ENCODE measurements around the gene ZNF740. TPM values are rescaled to one million over a fixed set of nuclear protein-coding genes. Genes with fewer than 3 reads are reported as not detected.
"Not testable (repeated sequence)": the region's sequence is repeated elsewhere in the genome, so short reads cannot be mapped to it uniquely, and the experiment has no call there.

Gene ZNF740
- polyA plus RNA-seq, 1 donor, result 23.7 TPM

DNA sequence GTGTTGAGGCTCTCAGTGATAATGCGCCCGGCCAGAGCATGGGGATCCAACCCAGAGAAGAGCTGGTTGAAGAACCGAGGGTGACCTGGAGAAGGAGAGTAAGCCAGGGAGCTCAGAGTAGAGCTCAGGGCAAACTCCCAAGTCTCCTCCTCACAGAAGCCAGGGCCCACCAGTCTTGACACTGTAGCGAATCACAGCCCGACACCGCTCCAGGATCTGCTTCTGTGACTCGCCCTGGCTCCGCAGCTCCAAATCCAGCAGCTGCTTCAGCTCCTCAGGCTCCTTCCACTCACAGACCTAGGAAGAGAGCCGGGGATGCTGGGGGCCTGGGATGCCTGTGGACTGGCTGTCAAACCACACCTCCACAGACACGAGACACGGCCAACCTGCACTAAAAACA, 8.2 kb upstream of the ZNF740 start:
- Histone ChIP-seq H3K4me1 (ENCODE audit: control insufficient read depth, insufficient read depth, low read length) (peaks cover 11% of the 10 kb centered on the region), H3K4me3 (ENCODE audit: low read length) (no peak overlapping the region), H3K27ac (ENCODE audit: low read length) (no peak overlapping the region), H3K36me3 (ENCODE audit: control insufficient read depth, insufficient read depth, low read length) (peaks cover 27% of the 10 kb centered on the region), H3K27me3 (ENCODE audit: control insufficient read depth, insufficient read depth, low read length) (no peaks in the 10 kb centered on the region), H3K9me3 (ENCODE audit: control insufficient read depth, low read depth, low read length) (no peaks in the 10 kb centered on the region)
- DNase-seq, result no peak
- no CpG with 5 or more reads among the region's 11 CpGs for WGBS (ENCODE audit: insufficient coverage, low lambda C conversion rate)

DNA sequence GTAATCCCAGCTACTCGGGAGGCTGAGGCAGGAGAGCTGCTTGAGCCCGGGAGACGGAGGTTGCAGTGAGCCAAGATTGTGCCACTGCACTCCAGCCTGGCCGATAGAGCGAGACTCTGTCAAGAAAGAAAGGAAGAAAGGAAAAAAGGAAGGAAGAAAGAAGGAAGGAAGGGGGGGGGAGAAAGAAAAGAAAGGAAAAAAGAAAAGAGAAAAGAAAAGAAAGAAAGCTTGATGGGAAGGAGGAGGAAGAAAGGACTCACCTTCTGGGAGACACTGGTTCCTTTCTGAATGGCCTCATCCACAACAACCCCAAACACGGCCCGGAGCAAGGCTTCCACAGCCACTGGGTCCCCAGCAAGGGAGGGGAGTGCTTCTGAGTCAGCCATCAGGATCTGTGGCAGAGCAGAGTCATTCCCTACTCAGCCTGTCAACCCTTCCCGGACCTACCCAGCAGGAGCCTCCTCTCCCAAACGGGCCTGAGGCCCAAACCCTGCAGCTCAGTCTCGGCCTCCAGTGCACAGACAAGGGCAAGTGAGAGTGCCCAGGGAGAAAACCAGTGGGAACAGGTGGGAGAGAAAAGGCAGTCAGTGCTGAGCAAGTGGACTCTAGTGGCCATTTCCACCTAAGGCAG, 7.3 kb upstream of the ZNF740 start:
- no peak for DNase-seq
- H3K36me3 ChIP-seq (ENCODE audit: control insufficient read depth, insufficient read depth, low read length), result peaks cover 27% of the 10 kb centered on the region
- no peaks in the 10 kb centered on the region for H3K27me3 ChIP-seq (ENCODE audit: control insufficient read depth, insufficient read depth, low read length)
- H3K4me3 ChIP-seq (ENCODE audit: low read length), result no peak overlapping the region
- H3K9me3 ChIP-seq (ENCODE audit: control insufficient read depth, low read depth, low read length), result no peaks in the 10 kb centered on the region
- no peak overlapping the region for H3K27ac ChIP-seq (ENCODE audit: low read length)
- 100% methylated on average over 4 of the region's 10 CpGs for WGBS (ENCODE audit: insufficient coverage, low lambda C conversion rate)
- peaks cover 11% of the 10 kb centered on the region for H3K4me1 ChIP-seq (ENCODE audit: control insufficient read depth, insufficient read depth, low read length)

- no peak overlapping the region for H3K4me3 ChIP-seq (ENCODE audit: low read length)
- no peaks in the 10 kb centered on the region for H3K27me3 ChIP-seq (ENCODE audit: control insufficient read depth, insufficient read depth, low read length)
- peak overlapping the region; percentile 41 for H3K27ac ChIP-seq (ENCODE audit: low read length)
- no peaks in the 10 kb centered on the region for H3K9me3 ChIP-seq (ENCODE audit: control insufficient read depth, low read depth, low read length)
- H3K4me1 ChIP-seq (ENCODE audit: control insufficient read depth, insufficient read depth, low read length), result peaks cover 15% of the 10 kb centered on the region
- DNase-seq, result peak in 1 of 2 donors; percentile 63
- WGBS (ENCODE audit: insufficient coverage, low lambda C conversion rate), result 60% methylated on average over 1 of the region's 4 CpGs
- peaks cover 21% of the 10 kb centered on the region for H3K36me3 ChIP-seq (ENCODE audit: control insufficient read depth, insufficient read depth, low read length)
These were observed 5.5 kb upstream of the ZNF740 start for GRCh38 chr12:53174881-53175491.

GRCh38 chr12:53176750-53177149, 3.8 kb upstream of the ZNF740 start:
- no peak overlapping the region for H3K4me3 ChIP-seq (ENCODE audit: low read length)
- H3K4me1 ChIP-seq (ENCODE audit: control insufficient read depth, insufficient read depth, low read length), result peaks cover 22% of the 10 kb centered on the region
- WGBS (ENCODE audit: insufficient coverage, low lambda C conversion rate), result no CpG with 5 or more reads among the region's 3 CpGs
- no peaks in the 10 kb centered on the region for H3K9me3 ChIP-seq (ENCODE audit: control insufficient read depth, low read depth, low read length)
- no peak overlapping the region for H3K27ac ChIP-seq (ENCODE audit: low read length)
- H3K36me3 ChIP-seq (ENCODE audit: control insufficient read depth, insufficient read depth, low read length), result peaks cover 8% of the 10 kb centered on the region
- no peak for DNase-seq
- no peaks in the 10 kb centered on the region for H3K27me3 ChIP-seq (ENCODE audit: control insufficient read depth, insufficient read depth, low read length)

DNA sequence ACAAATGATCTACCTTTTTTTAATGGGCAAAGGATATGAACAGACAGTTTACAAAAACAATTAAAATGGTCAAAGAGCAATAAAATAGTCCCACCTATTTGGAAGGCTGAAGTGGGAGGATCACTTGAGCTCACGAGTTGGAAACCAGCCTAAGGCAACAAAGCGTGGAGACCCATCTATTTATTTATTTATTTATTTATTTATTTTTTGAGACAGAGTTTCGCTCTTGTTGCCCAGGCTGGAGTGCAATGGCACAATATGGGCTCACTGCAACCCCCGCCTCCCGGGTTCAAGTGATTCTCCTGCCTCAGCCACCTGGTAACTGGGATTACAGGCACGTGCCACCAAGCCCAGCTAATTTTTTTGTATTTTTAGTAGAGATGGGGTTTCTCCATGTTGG, 3.1 kb upstream of the ZNF740 start:
- H3K4me3 ChIP-seq (ENCODE audit: low read length); H3K9me3 ChIP-seq (ENCODE audit: control insufficient read depth, low read depth, low read length); DNase-seq; H3K27me3 ChIP-seq (ENCODE audit: control insufficient read depth, insufficient read depth, low read length); H3K27ac ChIP-seq (ENCODE audit: low read length): not testable (repeated sequence)
- no CpG with 5 or more reads among the region's 6 CpGs for WGBS (ENCODE audit: insufficient coverage, low lambda C conversion rate)
- Histone ChIP-seq H3K4me1 (ENCODE audit: control insufficient read depth, insufficient read depth, low read length) (peaks cover 29% of the 10 kb centered on the region), H3K36me3 (ENCODE audit: control insufficient read depth, insufficient read depth, low read length) (peaks cover 10% of the 10 kb centered on the region)

DNA sequence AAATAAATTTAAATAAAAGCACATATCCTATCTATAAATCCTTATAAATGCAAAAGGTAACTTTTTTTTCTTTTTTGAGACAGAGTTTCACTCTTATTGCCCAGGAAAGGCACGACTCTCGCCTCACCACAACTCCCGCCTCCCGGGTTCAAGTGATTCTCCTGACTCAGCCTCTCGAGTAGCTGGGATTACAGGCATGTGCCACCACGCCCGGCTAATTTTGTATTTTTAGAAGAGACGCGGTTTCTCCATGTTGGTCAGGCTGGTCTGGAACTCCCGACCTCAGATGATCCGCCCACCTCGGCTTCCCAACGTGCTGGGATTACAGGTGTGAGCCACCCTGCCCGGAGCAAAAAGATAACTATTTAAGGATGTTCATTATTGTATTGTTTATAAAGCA, 1.7 kb upstream of the ZNF740 start:
- H3K36me3 ChIP-seq (ENCODE audit: control insufficient read depth, insufficient read depth, low read length); H3K27ac ChIP-seq (ENCODE audit: low read length); H3K4me3 ChIP-seq (ENCODE audit: low read length); H3K9me3 ChIP-seq (ENCODE audit: control insufficient read depth, low read depth, low read length); H3K27me3 ChIP-seq (ENCODE audit: control insufficient read depth, insufficient read depth, low read length); DNase-seq: not testable (repeated sequence)
- WGBS (ENCODE audit: insufficient coverage, low lambda C conversion rate), result 100% methylated on average over 4 of the region's 14 CpGs
- H3K4me1 ChIP-seq (ENCODE audit: control insufficient read depth, insufficient read depth, low read length), result peaks cover 40% of the 10 kb centered on the region

GRCh38 chr12:53179687-53180219, 769 bp upstream of the ZNF740 start:
- Histone ChIP-seq H3K4me1 (ENCODE audit: control insufficient read depth, insufficient read depth, low read length) (peaks cover 41% of the 10 kb centered on the region), H3K27me3 (ENCODE audit: control insufficient read depth, insufficient read depth, low read length) (no peaks in the 10 kb centered on the region), H3K27ac (ENCODE audit: low read length) (peak overlapping the region; percentile 88), H3K9me3 (ENCODE audit: control insufficient read depth, low read depth, low read length) (no peaks in the 10 kb centered on the region), H3K36me3 (ENCODE audit: control insufficient read depth, insufficient read depth, low read length) (peaks cover 17% of the 10 kb centered on the region), H3K4me3 (ENCODE audit: low read length) (peak overlapping the region; percentile 82)
- no peak for DNase-seq
- 10% methylated on average over 2 of the region's 12 CpGs for WGBS (ENCODE audit: insufficient coverage, low lambda C conversion rate)

DNA sequence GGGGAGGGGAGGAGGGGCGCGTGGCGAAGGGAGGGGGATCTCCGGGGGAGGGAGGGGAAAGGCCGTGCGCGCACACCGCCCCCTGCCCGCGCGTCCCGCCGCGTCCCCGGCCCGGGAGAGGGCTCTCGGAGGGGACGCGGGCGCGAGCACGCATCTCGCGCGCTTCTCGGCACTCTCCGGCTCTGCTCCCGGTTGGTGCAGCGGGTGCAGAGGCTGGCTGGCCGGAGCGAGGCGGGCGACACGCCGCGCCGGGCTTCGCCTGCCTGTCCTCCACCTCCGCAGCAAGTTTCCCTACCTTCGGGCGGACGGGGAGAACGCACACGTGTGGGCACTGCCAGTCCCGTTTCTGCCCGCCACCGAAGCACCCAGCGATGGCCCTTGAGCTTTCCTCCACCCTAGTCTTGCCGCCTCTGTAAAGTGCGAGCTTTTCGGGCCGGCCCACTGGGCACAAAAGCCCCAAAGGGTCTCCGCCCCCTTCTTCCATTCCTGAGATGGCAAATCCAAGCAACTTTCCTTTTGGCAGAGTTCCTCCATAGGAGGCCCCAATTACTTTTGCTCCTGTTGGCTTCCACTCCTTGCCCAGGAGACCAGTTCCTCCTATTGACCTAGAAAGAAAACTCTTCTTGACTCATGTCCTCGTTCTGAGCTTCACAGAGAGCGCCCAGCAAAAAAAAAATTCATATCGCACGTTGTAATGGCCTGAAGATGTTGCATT, 566 bp downstream of the ZNF740 start:
- Histone ChIP-seq H3K4me1 (ENCODE audit: control insufficient read depth, insufficient read depth, low read length) (peaks cover 35% of the 10 kb centered on the region), H3K27ac (ENCODE audit: low read length) (peak overlapping the region; percentile 88), H3K4me3 (ENCODE audit: low read length) (peak overlapping the region; percentile 82), H3K9me3 (ENCODE audit: control insufficient read depth, low read depth, low read length) (no peaks in the 10 kb centered on the region), H3K36me3 (ENCODE audit: control insufficient read depth, insufficient read depth, low read length) (peaks cover 31% of the 10 kb centered on the region), H3K27me3 (ENCODE audit: control insufficient read depth, insufficient read depth, low read length) (no peaks in the 10 kb centered on the region)
- peak in 1 of 2 donors; percentile 66 for DNase-seq
- WGBS (ENCODE audit: insufficient coverage, low lambda C conversion rate), result 0% methylated on average over 1 of the region's 57 CpGs

DNA sequence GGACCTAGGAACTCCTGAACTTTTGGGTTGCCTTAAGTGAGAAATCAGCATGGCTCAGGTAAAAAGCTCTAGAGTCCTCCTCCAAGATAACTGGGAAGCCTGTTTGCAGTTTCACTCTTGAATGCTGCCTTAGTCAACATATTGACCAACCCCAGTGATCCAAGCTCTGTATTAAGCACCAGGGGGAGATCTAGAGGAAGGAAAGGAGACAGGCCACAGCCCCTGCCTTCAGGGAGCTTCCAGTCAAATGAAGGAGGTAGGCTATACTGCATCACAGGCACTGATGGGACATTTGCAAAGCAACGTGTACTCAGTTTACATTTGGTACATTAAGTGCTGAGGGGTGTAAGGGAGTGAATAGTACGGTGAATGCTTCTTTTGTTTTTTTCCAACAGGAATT, 1.4 kb downstream of the ZNF740 start:
- peaks cover 39% of the 10 kb centered on the region for H3K36me3 ChIP-seq (ENCODE audit: control insufficient read depth, insufficient read depth, low read length)
- no CpG with 5 or more reads among the region's 2 CpGs for WGBS (ENCODE audit: insufficient coverage, low lambda C conversion rate)

GRCh38 chr12:53182903-53183302, 2.4 kb downstream of the ZNF740 start:
- Histone ChIP-seq H3K4me3 (ENCODE audit: low read length) (no peak overlapping the region), H3K27ac (ENCODE audit: low read length) (peak overlapping the region; percentile 88)
- WGBS (ENCODE audit: insufficient coverage, low lambda C conversion rate), result no CpG with 5 or more reads among the region's 2 CpGs

More for the DNA sequence above, 1.4 kb downstream of the ZNF740 start:
- no peaks in the 10 kb centered on the region for H3K27me3 ChIP-seq (ENCODE audit: control insufficient read depth, insufficient read depth, low read length)
- no peaks in the 10 kb centered on the region for H3K9me3 ChIP-seq (ENCODE audit: control insufficient read depth, low read depth, low read length)
- peaks cover 35% of the 10 kb centered on the region for H3K4me1 ChIP-seq (ENCODE audit: control insufficient read depth, insufficient read depth, low read length)
- peak in 1 of 2 donors; percentile 24 for DNase-seq
- H3K4me3 ChIP-seq (ENCODE audit: low read length), result peak overlapping the region; percentile 82
- peak overlapping the region; percentile 88 for H3K27ac ChIP-seq (ENCODE audit: low read length)

More at GRCh38 chr12:53182903-53183302, 2.4 kb downstream of the ZNF740 start:
- peaks cover 49% of the 10 kb centered on the region for H3K36me3 ChIP-seq (ENCODE audit: control insufficient read depth, insufficient read depth, low read length)
- no peaks in the 10 kb centered on the region for H3K9me3 ChIP-seq (ENCODE audit: control insufficient read depth, low read depth, low read length)
- peaks cover 35% of the 10 kb centered on the region for H3K4me1 ChIP-seq (ENCODE audit: control insufficient read depth, insufficient read depth, low read length)
- DNase-seq, result peak; percentile 64 to 86
- H3K27me3 ChIP-seq (ENCODE audit: control insufficient read depth, insufficient read depth, low read length), result no peaks in the 10 kb centered on the region

Data from large intestine (tissue), 3 donors.